Gastroesophageal sphincter (tissue), 3 donors: Measurements from ENCODE around the gene LIMK2.

Source experiments
- EP300 ChIP-seq: sonication (generic); formaldehyde crosslinking; IDR thresholded peaks from one replicate; pipeline ENCODE4 v1.6.1; 2017; ENCODE audit warnings: antibody characterized with exemption, mild to moderate bottlenecking
- POLR2AphosphoS5 ChIP-seq: sonication (generic); formaldehyde crosslinking; IDR thresholded peaks from one replicate; pipeline ENCODE4 v1.6.1; 2017; ENCODE audit warnings: antibody characterized with exemption
- TF ChIP-seq, protein P1 (sequence below), 4 experiments: fragments of 200-600 bp in 2 of 4; fragments of 450-650 bp in 2 of 4; sonication (generic) in 1 of 4; IDR thresholded peaks; one replicate each; pipeline ENCODE4 v1.5.1; 2017 to 2019; ENCODE audit warnings: antibody characterized with exemption in 4 of 4, mild to moderate bottlenecking in 2 of 4, moderate library complexity in 2 of 4

DNA sequence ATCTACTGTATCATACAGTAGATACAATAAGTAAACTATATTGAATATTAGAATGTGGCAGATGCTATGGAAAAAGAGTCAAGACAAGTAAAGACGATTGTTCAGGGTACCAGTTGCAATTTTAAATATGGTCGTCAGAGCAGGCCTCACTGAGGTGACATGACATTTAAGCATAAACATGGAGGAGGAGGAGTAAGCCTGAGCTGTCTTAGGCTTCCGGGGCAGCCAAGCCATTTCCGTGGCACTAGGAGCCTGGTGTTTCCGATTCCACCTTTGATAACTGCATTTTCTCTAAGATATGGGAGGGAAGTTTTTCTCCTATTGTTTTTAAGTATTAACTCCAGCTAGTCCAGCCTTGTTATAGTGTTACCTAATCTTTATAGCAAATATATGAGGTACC lies 65.6 kb downstream of the LIMK2 start:
- TF ChIP-seq, protein P1, sequence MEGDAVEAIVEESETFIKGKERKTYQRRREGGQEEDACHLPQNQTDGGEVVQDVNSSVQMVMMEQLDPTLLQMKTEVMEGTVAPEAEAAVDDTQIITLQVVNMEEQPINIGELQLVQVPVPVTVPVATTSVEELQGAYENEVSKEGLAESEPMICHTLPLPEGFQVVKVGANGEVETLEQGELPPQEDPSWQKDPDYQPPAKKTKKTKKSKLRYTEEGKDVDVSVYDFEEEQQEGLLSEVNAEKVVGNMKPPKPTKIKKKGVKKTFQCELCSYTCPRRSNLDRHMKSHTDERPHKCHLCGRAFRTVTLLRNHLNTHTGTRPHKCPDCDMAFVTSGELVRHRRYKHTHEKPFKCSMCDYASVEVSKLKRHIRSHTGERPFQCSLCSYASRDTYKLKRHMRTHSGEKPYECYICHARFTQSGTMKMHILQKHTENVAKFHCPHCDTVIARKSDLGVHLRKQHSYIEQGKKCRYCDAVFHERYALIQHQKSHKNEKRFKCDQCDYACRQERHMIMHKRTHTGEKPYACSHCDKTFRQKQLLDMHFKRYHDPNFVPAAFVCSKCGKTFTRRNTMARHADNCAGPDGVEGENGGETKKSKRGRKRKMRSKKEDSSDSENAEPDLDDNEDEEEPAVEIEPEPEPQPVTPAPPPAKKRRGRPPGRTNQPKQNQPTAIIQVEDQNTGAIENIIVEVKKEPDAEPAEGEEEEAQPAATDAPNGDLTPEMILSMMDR (IDR thresholded peaks at IDR 0.05), result no peak
- TF ChIP-seq POLR2AphosphoS5, result no peak
- TF ChIP-seq EP300, result no peak
